H9 (cell line): ENCODE results near the gene DDO. TPM values are rescaled to one million over a fixed set of nuclear protein-coding genes. Genes with fewer than 3 reads are reported as not detected.

Experiments
- DNase-seq: peaks from one replicate; pipeline ENCODE4 v3.0.0-alpha.2; 2017
- H2AFZ ChIP-seq: one replicate; pipeline ENCODE4 v1.6.1; 2013; ENCODE audit warnings: mild to moderate bottlenecking, low read length, control low read depth, moderate library complexity
- H2AK5ac ChIP-seq: 2 replicates; pipeline ENCODE4 v1.6.1; 2013; ENCODE audit warnings: low read length, control low read depth, mixed read lengths; ENCODE audit not compliant: insufficient read length
- H2BK120ac ChIP-seq: one replicate; pipeline ENCODE4 v1.6.1; 2013; ENCODE audit warnings: low read depth, mild to moderate bottlenecking, low read length, control low read depth, inconsistent platforms; ENCODE audit not compliant: poor library complexity, severe bottlenecking
- H2BK12ac ChIP-seq: 2 replicates; pipeline ENCODE4 v1.6.1; 2013; ENCODE audit warnings: low read length, control low read depth, mixed read lengths, low read depth; ENCODE audit not compliant: insufficient read length
- H2BK15ac ChIP-seq: 2 replicates; pipeline ENCODE4 v1.6.1; 2013; ENCODE audit warnings: low read depth, low read length, control low read depth
- H2BK20ac ChIP-seq: one replicate; pipeline ENCODE4 v1.6.1; 2013; ENCODE audit warnings: low read depth, mild to moderate bottlenecking, low read length, control low read depth, inconsistent platforms; ENCODE audit not compliant: poor library complexity, severe bottlenecking
- H2BK5ac ChIP-seq: 2 replicates; pipeline ENCODE4 v1.6.1; 2013; ENCODE audit warnings: low read length, control low read depth, mixed read lengths; ENCODE audit not compliant: insufficient read length
- H3K14ac ChIP-seq: 2 replicates; pipeline ENCODE4 v1.6.1; 2013; ENCODE audit warnings: low read length, control low read depth; ENCODE audit not compliant: insufficient read depth
- H3K18ac ChIP-seq: 2 replicates; pipeline ENCODE4 v1.6.1; 2013; ENCODE audit warnings: low read depth, mild to moderate bottlenecking, mixed read lengths, low read length, control low read depth; ENCODE audit not compliant: insufficient read length
- H3K23ac ChIP-seq: 2 replicates; pipeline ENCODE4 v1.6.1; 2013; ENCODE audit warnings: low read length, control low read depth, mixed read lengths, low read depth; ENCODE audit not compliant: insufficient read length
- H3K23me2 ChIP-seq: 2 replicates; pipeline ENCODE4 v1.6.1; 2013; ENCODE audit warnings: low read depth, mild to moderate bottlenecking, mixed read lengths, low read length, control low read depth; ENCODE audit not compliant: insufficient read length, poor library complexity, severe bottlenecking
- H3K27ac ChIP-seq: 2 replicates; pipeline ENCODE4 v1.5.1; 2013; ENCODE audit warnings: low read length, control low read depth, mixed read lengths, low read depth; ENCODE audit not compliant: insufficient read length
- H3K27me3 ChIP-seq: 2 replicates; pipeline ENCODE4 v1.6.1; 2013; ENCODE audit warnings: low read length, control low read depth, inconsistent platforms; ENCODE audit not compliant: insufficient read depth
- H3K4ac ChIP-seq: 2 replicates; pipeline ENCODE4 v1.6.1; 2013; ENCODE audit warnings: low read depth, mild to moderate bottlenecking, control low read depth, inconsistent platforms, low read length, moderate library complexity
- H3K4me1 ChIP-seq: 2 replicates; pipeline ENCODE4 v1.6.1; 2013; ENCODE audit warnings: low read length, control low read depth, inconsistent platforms; ENCODE audit not compliant: insufficient read depth
- H3K4me2 ChIP-seq: 2 replicates; pipeline ENCODE4 v1.6.1; 2013; ENCODE audit warnings: low read length, control low read depth, mixed read lengths; ENCODE audit not compliant: insufficient read length, insufficient read depth
- H3K56ac ChIP-seq: 2 replicates; pipeline ENCODE4 v1.6.1; 2013; ENCODE audit warnings: low read depth, mild to moderate bottlenecking, mixed read lengths, low read length, control low read depth; ENCODE audit not compliant: insufficient read length
- H3K79me1 ChIP-seq: 2 replicates; pipeline ENCODE4 v1.6.1; 2013; ENCODE audit warnings: low read depth, mild to moderate bottlenecking, moderate library complexity, low read length, control low read depth, inconsistent platforms; ENCODE audit not compliant: insufficient read depth, poor library complexity, severe bottlenecking
- H3K79me2 ChIP-seq: 2 replicates; pipeline ENCODE4 v1.6.1; 2013; ENCODE audit warnings: low read length, control low read depth, inconsistent platforms; ENCODE audit not compliant: insufficient read depth
- H3K9ac ChIP-seq: 2 replicates; pipeline ENCODE4 v1.6.1; 2013; ENCODE audit warnings: low read length, control low read depth, mixed read lengths; ENCODE audit not compliant: insufficient read length; ENCODE audit errors: extremely low read depth
- H3K9me3 ChIP-seq: one replicate; pipeline ENCODE4 v1.6.1; 2013; ENCODE audit warnings: low read depth, low read length, inconsistent platforms; ENCODE audit not compliant: control insufficient read depth
- H3T11ph ChIP-seq: one replicate; pipeline ENCODE4 v1.6.1; 2013; ENCODE audit warnings: mild to moderate bottlenecking, low read length, control low read depth, inconsistent platforms
- H4K20me1 ChIP-seq: one replicate; pipeline ENCODE4 v1.6.1; 2013; ENCODE audit not compliant: control insufficient read depth, insufficient read length, insufficient read depth
- H4K5ac ChIP-seq: 2 replicates; pipeline ENCODE4 v1.6.1; 2013; ENCODE audit warnings: low read depth, mild to moderate bottlenecking, mixed read lengths, low read length, control low read depth; ENCODE audit not compliant: insufficient read length
- H4K8ac ChIP-seq: replicated peaks from 2 replicates; pipeline ENCODE4 v1.6.1; 2013; ENCODE audit warnings: low read length, control low read depth, mixed read lengths, low read depth; ENCODE audit not compliant: insufficient read length
- H4K91ac ChIP-seq: 2 replicates; pipeline ENCODE4 v1.6.1; 2013; ENCODE audit warnings: low read depth, mild to moderate bottlenecking, moderate library complexity, mixed read lengths, low read length, control low read depth; ENCODE audit not compliant: insufficient read length
- H3K27ac Mint-ChIP-seq, 3 experiments: 2 replicates in 2 of 3; 3 replicates in 1 of 3; pipeline ENCODE4 v1.8.0; 2020 to 2021; ENCODE audit warnings: mixed read lengths in 3 of 3, mild to moderate bottlenecking in 1 of 3, moderate library complexity in 1 of 3
- H3K27me3 Mint-ChIP-seq: 2 replicates; pipeline ENCODE4 v1.8.0; 2021; ENCODE audit warnings: low read depth, mild to moderate bottlenecking, moderate library complexity, mixed read lengths
- H3K36me3 Mint-ChIP-seq, 3 experiments: 2 replicates in 2 of 3; 3 replicates in 1 of 3; pipeline ENCODE4 v1.8.0; 2020 to 2021; ENCODE audit warnings: low read depth in 3 of 3, mixed read lengths in 3 of 3; ENCODE audit not compliant: insufficient read depth in 1 of 3
- H3K4me1 Mint-ChIP-seq, 2 experiments: 2 replicates each; pipeline ENCODE4 v1.8.0; 2020; ENCODE audit warnings: mixed read lengths in 2 of 2
- H3K4me3 Mint-ChIP-seq, 2 experiments: 2 replicates in 1 of 2; 3 replicates in 1 of 2; pipeline ENCODE4 v1.8.0; 2020 to 2021; ENCODE audit warnings: mild to moderate bottlenecking in 2 of 2, mixed read lengths in 2 of 2, moderate library complexity in 1 of 2
- H3K9me3 Mint-ChIP-seq, 2 experiments: 2 replicates in 1 of 2; 3 replicates in 1 of 2; pipeline ENCODE4 v1.8.0; 2020; ENCODE audit warnings: mild to moderate bottlenecking in 2 of 2, mixed read lengths in 2 of 2, moderate library complexity in 1 of 2
- CTCF ChIP-seq: fragments of 200-600 bp; sonication (generic); conservative IDR thresholded peaks from 3 replicates; pipeline ENCODE4 v1.8.0; 2021; ENCODE audit warnings: antibody characterized with exemption, mild to moderate bottlenecking
- WGBS: extraction: QIAGEN DNeasy Blood & Tissue Kit; methylation state at CpG from one replicate; pipeline ENCODE4 v1.1.7; 2013; ENCODE audit warnings: missing lambda C conversion rate, low lambda C conversion rate, mixed read lengths; ENCODE audit not compliant: insufficient read length; ENCODE audit errors: extremely low coverage; 5-methylcytosine and 5-hydroxymethylcytosine counted together
- total RNA-seq: library from RNA; stranded (reverse); gene quantifications from 2 replicates; pipeline ENCODE4 v1.2.1, GENCODE V29; 2021

DDO gene
- total RNA-seq, 1 experiment from 2014 or later: not detected

- Histone ChIP-seq H3K56ac (no peak overlapping the region), H2BK20ac (no peak overlapping the region), H3K27ac (no peak overlapping the region), H2AK5ac (no peak overlapping the region), H3K18ac (no peak overlapping the region), H3T11ph (no peak overlapping the region), H2BK12ac (no peak overlapping the region), H3K79me1 (no peaks in the 10 kb centered on the region), H3K79me2 (no peaks in the 10 kb centered on the region), H3K4me2 (no peak overlapping the region), H2BK15ac (no peak overlapping the region), H3K23me2 (no peaks in the 10 kb centered on the region), H3K14ac (no peak overlapping the region), H4K20me1 (no peaks in the 10 kb centered on the region), H2BK5ac (no peak overlapping the region), H4K5ac (no peak overlapping the region), H3K23ac (no peak overlapping the region), H3K4me1 (no peaks in the 10 kb centered on the region), H4K91ac (no peak overlapping the region), H3K9me3 (no peaks in the 10 kb centered on the region), H2AFZ (no peak overlapping the region), H4K8ac (no peak overlapping the region), H3K27me3 (no peaks in the 10 kb centered on the region), H3K9ac (no peak overlapping the region), H3K4ac (no peak overlapping the region), H2BK120ac (no peak overlapping the region)
- TF ChIP-seq CTCF: no peak
- Mint-ChIP-seq H3K27ac (no peak overlapping the region), H3K27me3 (no peaks in the 10 kb centered on the region), H3K9me3 (no peaks in the 10 kb centered on the region), H3K4me1 (0 out of 4 replicates have a peak, but pooled peaks cover 0 to 2% of the 10 kb centered on the region in 2 experiments), H3K4me3 (no peak overlapping the region; a peak in 1 of 5 replicates), H3K36me3 (no peaks in the 10 kb centered on the region)
- no CpG with 5 or more reads among the region's 4 CpGs for WGBS
- no peak for DNase-seq
These were observed 20.2 kb downstream of the DDO start for GRCh38 chr6:110395221-110395620.
